OCI-LY1 (cell line): ENCODE measurements around the gene TAF3.

Experiments used
- H2AFZ ChIP-seq: fragments of 200-600 bp; sonication (generic), shearing (Covaris generic); 2 replicates; pipeline ENCODE4 v1.6.0; 2014; ENCODE audit warnings: antibody characterized with exemption, mild to moderate bottlenecking, low read length
- H3F3A ChIP-seq: fragments of 200-600 bp; sonication (generic), shearing (Covaris generic); 2 replicates; pipeline ENCODE4 v1.6.0; 2014; ENCODE audit warnings: mild to moderate bottlenecking, antibody characterized with exemption, low read length, moderate library complexity; ENCODE audit not compliant: insufficient read depth
- H3K27ac ChIP-seq: fragments of 200-600 bp; sonication (generic); 2 replicates; pipeline ENCODE4 v1.5.1; 2014; ENCODE audit warnings: low read length, mixed run types, mild to moderate bottlenecking, low read depth; ENCODE audit not compliant: poor library complexity, severe bottlenecking
- H3K27me3 ChIP-seq: fragments of 200-600 bp; sonication (generic); 2 replicates; pipeline ENCODE4 v1.6.0; 2014; ENCODE audit warnings: antibody characterized with exemption, mild to moderate bottlenecking, low read length, moderate library complexity; ENCODE audit not compliant: insufficient read depth
- H3K36me3 ChIP-seq: fragments of 200-600 bp; sonication (generic); 2 replicates; pipeline ENCODE4 v1.6.1; 2014; ENCODE audit warnings: mild to moderate bottlenecking, antibody characterized with exemption, low read length, moderate library complexity, mixed read lengths; ENCODE audit not compliant: insufficient read depth
- H3K4me1 ChIP-seq: fragments of 200-600 bp; sonication (generic); 2 replicates; pipeline ENCODE4 v1.5.1; 2014; ENCODE audit warnings: mild to moderate bottlenecking, low read length, moderate library complexity; ENCODE audit not compliant: insufficient read depth, severe bottlenecking
- H3K4me2 ChIP-seq: fragments of 200-600 bp; sonication (generic), shearing (Covaris generic); 2 replicates; pipeline ENCODE4 v1.6.1; 2014; ENCODE audit warnings: low read length
- H3K4me3 ChIP-seq: fragments of 200-600 bp; sonication (generic); 2 replicates; pipeline ENCODE4 v1.5.1; 2014; ENCODE audit warnings: low read length, low read depth, mild to moderate bottlenecking, mixed read lengths; ENCODE audit not compliant: poor library complexity, severe bottlenecking
- H3K79me2 ChIP-seq: fragments of 200-600 bp; shearing (Covaris generic); 2 replicates; pipeline ENCODE4 v1.6.1; 2016; ENCODE audit warnings: mixed run types, low read length, mixed read lengths; ENCODE audit not compliant: insufficient read depth
- H3K9ac ChIP-seq: fragments of 200-600 bp; sonication (generic), shearing (Covaris generic); 2 replicates; pipeline ENCODE4 v1.6.1; 2014; ENCODE audit warnings: mild to moderate bottlenecking, low read length, mixed read lengths
- H3K9me2 ChIP-seq: fragments of 200-600 bp; sonication (generic), shearing (Covaris generic); 2 replicates; pipeline ENCODE4 v1.6.1; 2014; ENCODE audit warnings: low read depth, mild to moderate bottlenecking, low read length, mixed read lengths
- H3K9me3 ChIP-seq: fragments of 200-600 bp; shearing (Covaris generic); 2 replicates; pipeline ENCODE4 v1.6.1; 2014; ENCODE audit warnings: low read length, mixed read lengths
- H4K20me1 ChIP-seq: fragments of 200-600 bp; sonication (generic), shearing (Covaris generic); 2 replicates; pipeline ENCODE4 v1.6.0; 2016; ENCODE audit warnings: mild to moderate bottlenecking, low read length; ENCODE audit not compliant: insufficient read depth
- EZH2 ChIP-seq: fragments of 200-600 bp; sonication (generic), shearing (Covaris generic); IDR thresholded peaks from 2 replicates; pipeline ENCODE4 v1.8.0; 2017; ENCODE audit warnings: borderline replicate concordance, mixed run types, mild to moderate bottlenecking, antibody characterized with exemption, low read length, moderate library complexity, mixed read lengths
- TF ChIP-seq, protein P1 (sequence below): fragments of 200-600 bp; sonication (generic), shearing (Covaris generic); IDR thresholded peaks from 2 replicates; pipeline ENCODE4 v1.5.1; 2017; ENCODE audit warnings: mild to moderate bottlenecking, antibody characterized with exemption, low read length, moderate library complexity, mixed read lengths

Gene TAF3

DNA sequence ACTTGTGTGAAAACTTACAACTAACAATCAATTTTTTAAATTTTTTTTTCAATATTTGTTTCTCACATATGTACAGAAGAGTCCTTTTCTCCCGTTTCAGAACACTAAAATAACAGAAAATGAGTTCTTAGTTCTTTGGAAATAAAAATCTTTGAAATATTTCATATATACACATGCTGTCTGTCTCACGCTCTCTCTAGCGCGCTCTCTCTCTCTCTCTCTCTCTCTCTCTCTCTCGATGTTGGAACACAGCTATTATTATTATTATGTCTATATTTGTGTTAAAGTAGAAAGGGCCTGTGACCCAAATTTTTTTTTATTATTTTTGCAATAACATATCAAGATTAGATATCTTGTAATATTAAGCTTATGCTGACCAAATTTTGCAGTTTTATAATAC, 139.3 kb downstream of the TAF3 start:
- Histone ChIP-seq H3K27me3 (no peaks in the 10 kb centered on the region), H3F3A (no peaks in the 10 kb centered on the region), H3K4me3 (no peak overlapping the region), H3K9me2 (no peaks in the 10 kb centered on the region), H3K4me1 (peaks cover 6% of the 10 kb centered on the region), H3K9ac (no peak overlapping the region), H3K79me2 (no peaks in the 10 kb centered on the region), H3K9me3 (no peaks in the 10 kb centered on the region), H4K20me1 (no peaks in the 10 kb centered on the region), H2AFZ (no peak overlapping the region), H3K27ac (no peak overlapping the region), H3K36me3 (no peaks in the 10 kb centered on the region), H3K4me2 (no peak overlapping the region)
- TF ChIP-seq EZH2, result no peak
- TF ChIP-seq, protein P1, sequence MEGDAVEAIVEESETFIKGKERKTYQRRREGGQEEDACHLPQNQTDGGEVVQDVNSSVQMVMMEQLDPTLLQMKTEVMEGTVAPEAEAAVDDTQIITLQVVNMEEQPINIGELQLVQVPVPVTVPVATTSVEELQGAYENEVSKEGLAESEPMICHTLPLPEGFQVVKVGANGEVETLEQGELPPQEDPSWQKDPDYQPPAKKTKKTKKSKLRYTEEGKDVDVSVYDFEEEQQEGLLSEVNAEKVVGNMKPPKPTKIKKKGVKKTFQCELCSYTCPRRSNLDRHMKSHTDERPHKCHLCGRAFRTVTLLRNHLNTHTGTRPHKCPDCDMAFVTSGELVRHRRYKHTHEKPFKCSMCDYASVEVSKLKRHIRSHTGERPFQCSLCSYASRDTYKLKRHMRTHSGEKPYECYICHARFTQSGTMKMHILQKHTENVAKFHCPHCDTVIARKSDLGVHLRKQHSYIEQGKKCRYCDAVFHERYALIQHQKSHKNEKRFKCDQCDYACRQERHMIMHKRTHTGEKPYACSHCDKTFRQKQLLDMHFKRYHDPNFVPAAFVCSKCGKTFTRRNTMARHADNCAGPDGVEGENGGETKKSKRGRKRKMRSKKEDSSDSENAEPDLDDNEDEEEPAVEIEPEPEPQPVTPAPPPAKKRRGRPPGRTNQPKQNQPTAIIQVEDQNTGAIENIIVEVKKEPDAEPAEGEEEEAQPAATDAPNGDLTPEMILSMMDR, result no peak

DNA sequence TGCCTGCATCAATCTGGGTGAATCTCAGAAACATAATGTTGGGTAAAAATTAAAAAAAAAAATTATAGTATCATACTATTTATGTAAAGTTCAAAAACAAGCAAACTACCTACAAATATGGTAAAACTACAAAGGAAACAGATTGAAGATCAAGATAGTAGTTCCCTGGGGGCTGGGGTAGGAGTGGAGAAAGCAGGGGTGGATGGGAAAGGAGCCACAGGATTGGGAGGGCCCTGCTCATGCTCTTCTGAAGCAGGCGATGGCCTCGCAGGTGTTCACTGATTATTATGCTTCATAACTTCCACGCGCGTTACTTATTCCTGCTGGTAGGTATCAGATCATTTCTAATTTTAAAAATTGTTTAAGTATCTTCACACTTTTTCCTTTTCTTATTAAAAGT, 140.1 kb downstream of the TAF3 start:
- Histone ChIP-seq H3K4me1 (peaks cover 6% of the 10 kb centered on the region), H3K27me3 (no peaks in the 10 kb centered on the region), H3K9me3 (no peaks in the 10 kb centered on the region), H3F3A (no peaks in the 10 kb centered on the region), H2AFZ (no peak overlapping the region), H3K36me3 (no peaks in the 10 kb centered on the region), H3K4me3 (no peak overlapping the region), H3K4me2 (no peak overlapping the region), H3K9ac (no peak overlapping the region), H3K27ac (no peak overlapping the region), H3K9me2 (no peaks in the 10 kb centered on the region), H4K20me1 (no peaks in the 10 kb centered on the region), H3K79me2 (no peaks in the 10 kb centered on the region)
- no peak for TF ChIP-seq EZH2
- TF ChIP-seq, protein P1, result no peak

DNA sequence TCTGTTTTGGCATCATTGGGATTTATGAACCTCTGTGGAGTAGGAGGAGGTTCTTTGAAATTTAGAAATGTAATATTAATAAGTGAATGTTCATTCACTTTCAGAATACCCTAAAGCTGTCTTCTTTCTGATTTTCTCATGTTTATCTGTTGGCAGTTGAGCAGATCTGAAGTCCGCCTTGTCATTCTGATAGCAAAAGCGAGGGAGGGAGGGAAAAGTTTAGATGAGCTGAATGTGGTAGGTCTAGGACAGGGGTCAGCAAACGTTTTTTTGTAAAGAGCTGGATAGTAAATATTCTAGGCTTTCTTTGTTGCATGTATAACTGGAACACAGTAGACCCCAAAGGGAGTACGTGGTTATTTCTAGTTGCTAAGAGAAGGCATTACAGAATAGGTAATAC, 141.8 kb downstream of the TAF3 start:
- H3K27me3 ChIP-seq, result no peaks in the 10 kb centered on the region
- H4K20me1 ChIP-seq, result no peaks in the 10 kb centered on the region
- peaks cover 6% of the 10 kb centered on the region for H3K4me1 ChIP-seq
- H2AFZ ChIP-seq, result no peak overlapping the region
- TF ChIP-seq, protein P1, result no peak
- TF ChIP-seq EZH2, result no peak
- no peaks in the 10 kb centered on the region for H3K9me2 ChIP-seq
- no peak overlapping the region for H3K9ac ChIP-seq
- no peaks in the 10 kb centered on the region for H3K9me3 ChIP-seq
- no peak overlapping the region for H3K4me2 ChIP-seq
- H3K36me3 ChIP-seq, result peaks cover 11% of the 10 kb centered on the region
- H3K27ac ChIP-seq, result no peak overlapping the region
- no peak overlapping the region for H3K4me3 ChIP-seq
- H3F3A ChIP-seq, result no peaks in the 10 kb centered on the region
- H3K79me2 ChIP-seq, result no peaks in the 10 kb centered on the region
